ENCODE measurements around the gene SH3GLB2. TPM values are rescaled to one million over a fixed set of nuclear protein-coding genes. Genes with fewer than 3 reads are reported as not detected.
"Not testable (repeated sequence)": the region's sequence is repeated elsewhere in the genome, so short reads cannot be mapped to it uniquely, and the experiment has no call there.

The SH3GLB2 gene
- total RNA-seq, 1 donor from 2014 or later, result 113 TPM

DNA sequence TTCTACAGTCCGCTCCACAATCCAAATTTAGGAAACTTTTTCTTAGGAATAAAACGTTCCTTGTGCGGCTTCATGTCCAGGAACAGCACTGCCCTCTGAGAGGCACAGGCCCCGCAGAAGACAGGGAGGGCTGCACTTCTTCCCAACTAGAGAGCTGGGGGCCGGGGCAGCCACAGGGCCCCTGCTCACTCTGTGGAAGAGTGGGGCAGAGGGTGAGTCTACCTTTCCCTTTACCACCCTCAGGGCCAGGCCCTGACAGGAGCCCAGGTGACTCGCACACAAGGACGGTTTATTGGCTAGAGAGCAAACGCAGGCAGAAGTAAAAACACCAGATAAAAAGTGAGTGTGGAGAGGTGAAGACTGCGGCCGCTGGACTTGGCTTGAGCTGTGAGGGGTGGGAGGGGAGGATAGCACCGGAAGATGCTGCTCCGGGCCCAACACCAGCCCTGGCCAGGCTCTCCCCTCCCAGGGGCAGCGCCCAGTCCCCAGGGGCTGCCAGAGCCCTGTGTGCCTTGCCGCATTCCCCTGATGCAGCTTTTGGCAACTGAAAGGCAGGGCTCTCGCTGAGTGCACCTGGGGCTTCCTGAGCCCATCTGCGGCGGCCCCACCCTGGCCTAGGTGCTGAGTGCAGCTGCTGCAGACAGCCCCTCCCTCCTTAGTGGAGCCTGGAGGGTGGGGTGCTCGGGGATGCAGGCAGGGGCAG lies 20.2 kb downstream of the SH3GLB2 start:
- DNase-seq (ENCODE audit: extremely low spot score, unreplicated experiment), result no peak
- H3K27ac Mint-ChIP-seq (ENCODE audit: unreplicated experiment), result no peak overlapping the region
- peaks cover 24% of the 10 kb centered on the region for H3K36me3 Mint-ChIP-seq (ENCODE audit: unreplicated experiment)
- H3K4me1 Mint-ChIP-seq (ENCODE audit: unreplicated experiment), result peaks cover 9% of the 10 kb centered on the region
- no peak overlapping the region for H3K4me3 Mint-ChIP-seq (ENCODE audit: unreplicated experiment)
- no peaks in the 10 kb centered on the region for H3K27me3 Mint-ChIP-seq (ENCODE audit: unreplicated experiment)
- no peaks in the 10 kb centered on the region for H3K9me3 Mint-ChIP-seq (ENCODE audit: unreplicated experiment)
- TF ChIP-seq CTCF (IDR thresholded peaks at IDR 0.05), result no peak

GRCh38 chr9:129007035-129007765 lies 20.9 kb downstream of the SH3GLB2 start:
- Mint-ChIP-seq H3K36me3 (ENCODE audit: unreplicated experiment) (peaks cover 25% of the 10 kb centered on the region), H3K27me3 (ENCODE audit: unreplicated experiment) (no peaks in the 10 kb centered on the region), H3K9me3 (ENCODE audit: unreplicated experiment) (no peaks in the 10 kb centered on the region), H3K4me1 (ENCODE audit: unreplicated experiment) (peaks cover 9% of the 10 kb centered on the region), H3K27ac (ENCODE audit: unreplicated experiment) (no peak overlapping the region), H3K4me3 (ENCODE audit: unreplicated experiment) (no peak overlapping the region)
- no peak for TF ChIP-seq CTCF (IDR thresholded peaks at IDR 0.05)
- DNase-seq (ENCODE audit: extremely low spot score, unreplicated experiment), result no peak

- no peaks in the 10 kb centered on the region for H3K27me3 Mint-ChIP-seq (ENCODE audit: unreplicated experiment)
- peak; percentile 90 for TF ChIP-seq CTCF (IDR thresholded peaks at IDR 0.05)
- no peak overlapping the region for H3K4me3 Mint-ChIP-seq (ENCODE audit: unreplicated experiment)
- no peak for DNase-seq (ENCODE audit: extremely low spot score, unreplicated experiment)
- peaks cover 25% of the 10 kb centered on the region for H3K36me3 Mint-ChIP-seq (ENCODE audit: unreplicated experiment)
- peaks cover 5% of the 10 kb centered on the region for H3K4me1 Mint-ChIP-seq (ENCODE audit: unreplicated experiment)
- H3K9me3 Mint-ChIP-seq (ENCODE audit: unreplicated experiment), result no peaks in the 10 kb centered on the region
- H3K27ac Mint-ChIP-seq (ENCODE audit: unreplicated experiment), result peak overlapping the region; percentile 34
Observed at GRCh38 chr9:129006328-129007034, 21.6 kb downstream of the SH3GLB2 start.

GRCh38 chr9:129005336-129005997 lies 22.7 kb downstream of the SH3GLB2 start:
- Mint-ChIP-seq H3K4me3 (ENCODE audit: unreplicated experiment) (no peak overlapping the region), H3K4me1 (ENCODE audit: unreplicated experiment) (peaks cover 5% of the 10 kb centered on the region), H3K9me3 (ENCODE audit: unreplicated experiment) (no peaks in the 10 kb centered on the region), H3K27me3 (ENCODE audit: unreplicated experiment) (no peaks in the 10 kb centered on the region), H3K36me3 (ENCODE audit: unreplicated experiment) (peaks cover 28% of the 10 kb centered on the region), H3K27ac (ENCODE audit: unreplicated experiment) (no peak overlapping the region)
- TF ChIP-seq CTCF (IDR thresholded peaks at IDR 0.05), result no peak
- DNase-seq (ENCODE audit: extremely low spot score, unreplicated experiment), result no peak

- H3K4me1 Mint-ChIP-seq (ENCODE audit: unreplicated experiment); H3K27me3 Mint-ChIP-seq (ENCODE audit: unreplicated experiment); DNase-seq (ENCODE audit: extremely low spot score, unreplicated experiment); H3K4me3 Mint-ChIP-seq (ENCODE audit: unreplicated experiment); H3K27ac Mint-ChIP-seq (ENCODE audit: unreplicated experiment); H3K9me3 Mint-ChIP-seq (ENCODE audit: unreplicated experiment): not testable (repeated sequence)
- peaks cover 35% of the 10 kb centered on the region for H3K36me3 Mint-ChIP-seq (ENCODE audit: unreplicated experiment)
Observed at GRCh38 chr9:129004173-129004572, 24.0 kb downstream of the SH3GLB2 start.

Measured in osteocyte (in vitro differentiated cells).